GM18909 (cell line): ENCODE measurements around the gene THSD7A.
"Not testable (repeated sequence)": the region's sequence is repeated elsewhere in the genome, so short reads cannot be mapped to it uniquely, and the experiment has no call there.

Source experiments
- ATAC-seq: cut with Tn5 transposase; IDR thresholded peaks from one replicate; pipeline ENCODE4 v1.9.1; 2021; ENCODE audit warnings: mild to moderate bottlenecking; ENCODE audit not compliant: unreplicated experiment, poor library complexity

Gene THSD7A

GRCh38 chr7:11538751-11539299, 293.2 kb downstream of the THSD7A start:
- no peak for ATAC-seq

DNA sequence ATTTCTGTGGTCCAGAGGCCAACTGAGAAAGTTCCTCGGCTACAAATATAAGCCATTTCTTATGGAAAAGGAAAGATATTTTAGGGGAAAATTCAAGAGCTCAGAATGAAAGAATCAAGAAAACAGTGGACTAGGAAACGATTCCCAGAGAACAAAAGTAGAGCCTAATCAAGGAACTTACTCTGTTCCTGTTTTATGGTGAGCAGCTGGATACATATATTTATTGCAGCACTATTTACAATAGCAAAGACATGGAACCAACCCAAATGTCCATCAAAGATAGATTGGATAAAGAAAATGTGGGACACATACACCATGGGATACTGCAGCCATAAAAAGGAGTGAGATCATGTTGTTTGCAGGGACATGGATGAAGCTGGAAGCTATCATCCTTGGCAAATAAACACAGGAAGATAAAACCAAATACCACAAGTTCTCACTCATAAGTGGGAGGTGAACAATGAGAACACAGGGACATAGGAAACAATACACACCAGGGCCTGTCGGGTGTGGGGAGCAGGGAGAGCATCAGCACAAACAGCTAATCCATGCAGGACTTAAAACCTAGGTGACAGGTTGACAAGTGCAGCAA, 298.7 kb downstream of the THSD7A start:
- ATAC-seq, result no peak

DNA sequence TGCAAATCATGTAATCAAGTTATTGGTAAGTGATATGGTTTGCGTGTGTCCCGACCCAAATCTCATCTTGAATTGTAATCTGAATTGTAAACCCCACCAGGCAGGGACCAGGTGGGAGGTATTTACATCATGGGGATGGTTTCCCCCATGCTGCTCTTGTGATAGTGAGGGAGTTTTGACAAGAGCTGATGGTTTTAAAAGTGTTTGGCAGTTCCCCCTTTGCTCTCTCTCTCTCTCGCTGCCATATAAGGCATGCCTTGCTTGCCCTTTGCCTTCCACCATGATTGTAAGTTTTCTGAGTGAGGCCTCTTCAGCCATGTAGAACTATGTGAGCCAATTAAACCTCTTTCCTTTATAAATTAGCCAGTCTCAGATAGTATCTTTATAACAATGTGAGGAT, 302.6 kb downstream of the THSD7A start:
- ATAC-seq, result no peak

DNA sequence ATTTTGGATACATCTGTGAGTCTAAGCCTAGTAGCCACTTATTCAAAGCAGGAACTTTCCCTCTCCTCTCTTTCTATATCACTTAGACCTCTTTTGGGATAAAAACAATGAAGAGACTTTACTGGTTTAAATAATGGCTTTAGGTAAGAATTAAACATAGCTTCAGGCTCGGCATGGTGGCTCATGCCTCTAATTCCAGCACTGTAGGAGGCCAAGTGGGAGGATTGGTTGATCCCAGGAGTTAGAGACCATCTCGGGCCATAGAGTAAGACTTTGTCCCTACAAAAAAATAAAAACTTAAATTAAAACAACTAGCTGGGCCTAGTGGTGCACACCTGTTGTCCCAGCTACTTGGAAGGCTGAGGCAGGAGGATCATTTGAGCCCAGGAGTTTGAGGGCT, 304.3 kb downstream of the THSD7A start:
- no peak for ATAC-seq

- no peak for ATAC-seq
These were observed 307.3 kb downstream of the THSD7A start for GRCh38 chr7:11524476-11525397.

DNA sequence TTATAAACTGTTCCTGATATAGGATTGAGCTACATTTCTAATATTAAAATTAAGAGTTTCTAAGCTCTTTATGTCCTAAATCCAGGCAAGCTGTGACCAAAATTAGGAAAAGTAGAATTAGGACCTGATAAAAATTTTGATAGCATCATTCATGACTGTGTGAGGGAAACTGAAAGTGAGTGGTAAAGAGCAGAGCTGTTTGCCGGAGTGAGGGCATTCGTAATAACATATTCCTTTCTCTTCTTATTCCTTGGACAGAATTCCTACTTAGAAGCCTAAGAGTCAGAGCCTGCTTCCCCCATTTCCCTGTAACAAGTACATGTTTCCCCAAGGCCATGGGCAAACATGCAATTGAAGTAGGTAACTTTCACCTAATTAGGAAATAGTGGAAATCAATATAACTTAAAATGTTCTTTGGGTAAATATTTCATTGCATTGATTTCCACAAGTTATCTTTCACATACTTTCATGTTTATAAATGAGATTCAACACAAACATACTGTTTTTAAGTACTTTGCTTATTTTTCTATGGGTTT, 310.0 kb downstream of the THSD7A start:
- not testable (repeated sequence) for ATAC-seq

DNA sequence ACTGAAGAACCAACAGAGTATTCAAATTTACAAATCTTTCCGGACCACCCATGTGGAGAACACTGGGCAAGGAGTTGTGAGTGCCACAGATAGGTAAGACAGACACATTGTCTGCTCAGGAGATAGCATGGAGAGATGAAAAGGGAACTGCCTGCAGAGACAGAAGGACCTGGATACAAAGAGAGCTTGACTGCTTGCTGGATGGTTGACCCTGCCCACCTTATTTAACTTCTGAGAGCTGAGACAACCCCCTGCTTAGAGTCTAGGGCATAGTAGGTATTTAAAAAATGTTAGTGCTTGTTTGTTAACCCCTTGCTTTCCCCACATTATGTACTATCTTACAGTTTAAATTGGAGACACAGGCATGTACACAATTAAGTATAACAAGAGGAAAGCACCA, 314.1 kb downstream of the THSD7A start:
- no peak for ATAC-seq

GRCh38 chr7:11516328-11516727, 315.7 kb downstream of the THSD7A start:
- no peak for ATAC-seq

GRCh38 chr7:11513460-11513859, 318.5 kb downstream of the THSD7A start:
- no peak for ATAC-seq

DNA sequence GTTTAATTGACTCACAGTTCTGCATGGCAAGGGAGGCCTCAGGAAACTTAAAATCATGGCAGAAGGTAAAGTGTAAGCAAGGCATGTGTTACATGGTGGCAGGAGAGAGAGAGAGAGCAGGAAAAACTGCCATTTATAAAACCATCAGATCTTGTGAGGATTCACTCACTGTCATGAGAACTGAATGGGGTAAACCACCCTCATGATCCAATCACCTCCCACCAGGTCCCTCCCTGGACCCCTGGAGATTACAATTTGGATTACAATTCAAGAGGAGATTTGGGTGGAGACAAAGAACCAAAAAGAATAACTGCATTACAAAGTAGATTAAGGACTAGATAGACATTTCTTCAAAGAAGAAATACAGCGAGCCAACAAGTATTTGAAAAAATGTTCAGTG, 324.1 kb downstream of the THSD7A start:
- ATAC-seq, result no peak

DNA sequence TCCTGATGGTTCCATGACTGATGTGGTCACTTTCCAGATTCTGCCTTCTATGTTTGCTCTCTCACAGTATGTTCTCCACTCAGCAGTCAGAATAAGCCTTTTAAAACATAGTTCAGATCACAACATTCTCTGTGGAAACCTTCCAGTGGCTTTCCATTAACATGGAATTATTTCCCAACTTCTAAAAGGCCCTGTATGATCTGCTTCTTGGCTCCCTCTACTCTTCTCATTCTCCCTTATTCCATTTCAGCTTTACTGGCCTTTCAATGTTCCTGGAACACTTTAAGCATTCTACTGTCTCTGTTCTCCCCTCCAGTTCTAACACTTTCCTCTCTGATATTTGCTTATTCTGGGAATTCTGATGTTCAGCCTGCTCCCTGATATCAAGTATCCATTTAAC, 325.6 kb downstream of the THSD7A start:
- no peak for ATAC-seq

GRCh38 chr7:11505471-11505985, 326.5 kb downstream of the THSD7A start:
- no peak for ATAC-seq

DNA sequence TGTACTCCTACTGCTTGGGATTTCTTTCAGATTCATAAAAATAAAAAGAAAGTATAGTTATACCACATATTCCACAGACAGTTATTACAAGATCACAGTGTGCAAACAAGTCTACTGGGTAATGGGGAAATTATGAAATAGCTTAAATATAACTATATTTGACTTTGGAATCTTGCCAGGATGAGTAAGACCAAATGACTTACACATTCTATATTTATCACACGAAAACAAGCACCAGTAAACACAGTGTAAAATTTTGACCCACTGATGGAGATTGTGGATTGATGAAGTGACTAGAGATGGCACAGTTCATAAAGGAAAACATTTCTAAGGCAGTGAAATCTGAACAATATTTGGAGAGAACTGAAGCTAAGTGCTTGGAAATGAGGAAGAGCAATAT, 339.7 kb downstream of the THSD7A start:
- ATAC-seq, result no peak

DNA sequence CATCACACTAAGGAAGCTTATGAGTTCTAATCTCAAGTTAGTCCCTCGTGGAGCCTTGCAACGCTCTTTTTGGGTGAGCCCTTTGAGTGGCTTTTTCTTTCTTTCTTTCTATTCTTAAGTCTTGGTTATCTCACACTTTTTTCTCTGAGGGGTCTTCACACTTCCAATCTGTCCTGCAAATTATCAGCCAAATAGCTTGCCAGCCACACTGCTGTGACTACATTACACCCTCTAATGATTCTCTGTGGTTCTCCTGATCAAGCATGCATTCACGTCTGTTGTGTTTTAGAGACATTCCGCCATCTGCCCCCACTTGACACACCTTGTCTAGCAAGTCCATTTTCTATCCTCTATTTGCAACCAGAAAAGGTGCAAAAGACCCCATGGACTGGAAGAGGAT, 340.2 kb downstream of the THSD7A start:
- ATAC-seq, result no peak

- ATAC-seq, result no peak
These were observed 342.7 kb downstream of the THSD7A start for GRCh38 chr7:11489280-11489679.

DNA sequence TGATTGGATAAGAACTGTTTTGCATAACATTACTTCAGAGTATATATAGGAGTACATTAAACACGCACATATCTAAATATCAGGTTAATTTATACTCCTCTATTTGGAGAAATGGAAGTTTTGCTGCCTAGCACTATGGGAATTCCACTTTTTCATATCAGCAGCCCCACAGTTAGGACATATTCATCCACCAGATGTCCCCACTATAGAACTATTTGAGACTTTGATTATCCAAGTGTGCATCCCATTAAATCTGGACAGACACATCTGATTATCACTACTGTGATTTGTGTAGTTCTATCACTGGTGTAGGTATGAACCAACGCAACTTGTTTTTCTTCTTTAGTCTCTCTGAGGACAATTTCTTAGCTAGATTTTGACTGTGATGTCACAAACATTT, 345.7 kb downstream of the THSD7A start:
- ATAC-seq, result no peak

GRCh38 chr7:11485636-11486035, 346.4 kb downstream of the THSD7A start:
- ATAC-seq, result no peak

DNA sequence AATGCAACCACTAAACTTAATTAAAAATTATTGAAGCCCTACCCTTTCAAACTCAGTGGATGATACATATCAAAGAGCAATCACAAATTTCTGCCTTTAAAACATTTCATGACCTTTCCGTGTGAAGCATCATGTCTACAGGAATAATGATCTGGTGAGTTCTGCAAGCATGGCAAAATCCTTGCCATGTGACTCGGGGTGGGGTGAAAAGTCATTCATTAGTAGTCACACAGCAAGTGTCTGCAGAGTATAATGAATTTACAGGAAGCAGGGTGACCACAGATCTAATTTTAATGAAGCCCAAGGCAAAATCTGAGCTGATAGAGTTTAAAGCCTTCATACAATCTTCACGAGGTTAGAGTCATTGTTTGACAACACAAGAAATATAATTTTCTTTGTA, 351.9 kb downstream of the THSD7A start:
- ATAC-seq, result no peak

DNA sequence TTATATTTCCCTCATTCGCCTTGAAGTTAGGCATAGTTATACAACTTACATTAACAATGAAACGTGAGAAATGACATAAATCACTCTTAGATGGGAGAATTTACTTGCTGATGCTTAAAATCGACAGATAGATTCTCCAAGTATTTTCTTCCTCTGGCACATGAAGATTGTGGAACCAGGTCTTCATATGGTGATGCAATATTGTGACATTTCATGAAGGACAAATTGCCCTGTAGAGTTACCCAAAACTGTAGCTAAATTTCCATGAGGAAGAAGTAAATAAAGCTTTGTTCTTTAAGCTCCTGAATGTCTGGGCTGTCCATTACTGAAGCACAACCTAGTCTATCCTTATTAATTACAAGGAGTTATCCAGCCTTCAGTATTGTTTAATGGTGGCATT, 353.1 kb downstream of the THSD7A start:
- ATAC-seq, result no peak

DNA sequence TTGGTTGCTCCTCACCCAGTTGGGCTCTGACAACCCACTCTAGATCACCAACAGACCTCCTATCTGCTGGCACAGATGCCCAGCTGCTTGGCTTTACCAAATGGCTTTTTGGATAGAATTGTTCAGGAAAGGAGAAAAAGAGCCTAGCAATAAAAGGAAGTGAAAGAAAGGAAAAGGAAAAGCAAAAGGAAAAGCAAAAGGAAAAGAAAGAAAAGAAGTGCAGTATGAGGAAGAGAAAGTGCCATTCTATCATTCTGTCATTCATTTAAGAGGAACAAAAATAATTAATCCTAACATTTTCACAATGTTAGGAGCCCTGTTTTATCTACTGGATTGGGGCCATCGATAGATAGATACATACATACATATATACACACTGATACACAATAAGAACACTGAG, 353.6 kb downstream of the THSD7A start:
- no peak for ATAC-seq

GRCh38 chr7:11474902-11475585, 357.0 kb downstream of the THSD7A start:
- no peak for ATAC-seq
